Ramos (cell line): ENCODE measurements around the gene GPR161.
"Not testable (repeated sequence)": the region's sequence is repeated elsewhere in the genome, so short reads cannot be mapped to it uniquely, and the experiment has no call there.

Experiments used
- in situ Hi-C: fragments of 300-500 bp; cut with MboI; formaldehyde crosslinking; loops from one replicate; pipeline ENCODE4 v1.14.3; 2022; ENCODE audit warnings: low sequenced_read_pairs; ENCODE audit not compliant: unreplicated experiment

Gene GPR161, protein sequence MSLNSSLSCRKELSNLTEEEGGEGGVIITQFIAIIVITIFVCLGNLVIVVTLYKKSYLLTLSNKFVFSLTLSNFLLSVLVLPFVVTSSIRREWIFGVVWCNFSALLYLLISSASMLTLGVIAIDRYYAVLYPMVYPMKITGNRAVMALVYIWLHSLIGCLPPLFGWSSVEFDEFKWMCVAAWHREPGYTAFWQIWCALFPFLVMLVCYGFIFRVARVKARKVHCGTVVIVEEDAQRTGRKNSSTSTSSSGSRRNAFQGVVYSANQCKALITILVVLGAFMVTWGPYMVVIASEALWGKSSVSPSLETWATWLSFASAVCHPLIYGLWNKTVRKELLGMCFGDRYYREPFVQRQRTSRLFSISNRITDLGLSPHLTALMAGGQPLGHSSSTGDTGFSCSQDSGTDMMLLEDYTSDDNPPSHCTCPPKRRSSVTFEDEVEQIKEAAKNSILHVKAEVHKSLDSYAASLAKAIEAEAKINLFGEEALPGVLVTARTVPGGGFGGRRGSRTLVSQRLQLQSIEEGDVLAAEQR

DNA sequence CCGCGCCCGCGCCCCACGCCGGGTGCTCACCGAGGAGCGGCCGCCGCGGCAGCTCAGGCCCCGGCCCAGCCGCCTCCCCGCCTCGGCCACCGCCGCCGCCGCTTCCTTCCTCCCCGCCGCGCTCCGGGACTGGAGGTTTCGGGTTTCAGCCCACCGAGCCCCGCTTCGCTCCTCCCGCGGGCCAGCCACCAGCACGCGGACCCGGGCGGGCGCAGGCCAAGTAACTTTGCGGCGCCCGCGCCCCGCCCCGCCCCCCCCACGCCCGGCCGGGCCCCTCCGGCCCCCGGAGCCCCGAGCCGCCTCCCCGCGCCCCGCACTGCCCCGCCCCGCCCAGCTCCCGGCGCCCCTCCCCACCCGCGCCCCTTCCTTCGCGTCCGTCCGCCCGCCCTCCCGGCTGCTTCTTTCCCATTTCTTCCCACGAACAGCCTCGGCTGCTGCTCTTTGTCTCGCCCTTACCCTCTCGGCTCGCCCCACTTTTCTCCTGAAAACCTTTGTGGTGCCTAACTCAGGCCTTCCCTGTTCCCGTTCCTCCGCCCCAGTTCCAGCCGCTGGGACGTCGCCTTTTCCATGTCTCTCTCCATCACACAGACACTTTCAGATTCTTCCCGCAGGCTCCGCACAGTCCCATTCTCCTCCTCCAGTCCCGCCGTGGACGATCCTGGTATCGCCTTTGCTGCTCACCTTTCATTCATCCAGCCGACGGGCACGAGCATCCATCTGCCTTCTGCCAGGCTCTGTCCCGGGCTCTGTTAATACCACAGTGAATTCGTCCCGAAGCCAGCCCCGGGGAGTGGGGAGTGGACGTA, at the start of gene GPR161:
Gene GPR161, minus strand, starts transcription at position 222 of the 806 bp plus-strand sequence. CDS start 32,080 bp downstream, outside the sequence.
- in situ Hi-C loops = no loop called here

DNA sequence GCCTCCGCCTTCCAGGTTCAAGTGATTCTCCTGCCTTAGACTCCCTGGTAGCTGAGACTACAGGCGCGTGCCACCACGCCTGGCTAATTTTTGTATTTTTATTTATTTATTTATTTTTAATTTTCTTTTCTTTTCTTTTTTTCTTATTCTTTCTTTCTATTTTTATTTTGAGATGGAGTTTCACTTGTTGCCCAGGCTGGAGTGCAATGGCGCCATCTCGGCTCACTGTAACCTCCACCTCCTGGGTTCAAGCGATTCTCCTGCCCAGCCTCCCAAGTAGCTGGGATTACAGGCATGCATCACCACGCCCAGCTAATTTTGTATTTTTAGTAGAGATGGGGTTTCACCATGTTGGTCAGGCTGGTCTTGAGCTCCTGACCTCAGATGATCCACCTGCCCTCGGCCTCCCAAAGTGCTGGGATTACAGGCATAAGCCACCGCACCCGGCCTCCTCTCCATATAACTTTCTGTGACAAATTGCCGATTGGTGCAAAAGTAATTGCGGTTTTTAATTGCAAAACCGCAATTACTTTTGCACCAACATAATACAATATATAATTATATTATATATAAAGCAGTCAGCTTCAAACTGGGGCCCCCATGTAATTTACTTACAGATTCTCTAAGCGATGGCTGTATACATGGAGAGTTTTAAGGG, 44.5 kb upstream of the GPR161 start:
- in situ Hi-C loops = not testable (repeated sequence)

DNA sequence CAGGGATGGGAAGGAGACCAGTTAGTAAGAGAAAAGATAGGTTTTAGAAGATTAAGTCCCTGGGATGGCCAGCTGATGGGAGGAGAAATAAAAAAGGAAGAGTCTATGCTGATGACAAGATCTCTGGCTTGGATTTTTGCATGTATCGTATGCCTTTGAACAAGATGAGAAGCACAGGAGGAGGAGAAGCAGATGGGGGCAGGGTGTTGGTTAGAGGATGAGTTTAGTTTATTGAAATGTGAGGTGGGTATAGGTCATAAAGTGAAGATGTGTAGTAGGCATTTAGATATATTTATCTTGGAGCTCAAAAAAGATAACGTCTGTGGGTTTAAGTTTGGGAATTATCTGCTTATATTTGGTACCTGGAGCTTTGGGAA, 43.4 kb upstream of the GPR161 start:
- in situ Hi-C loops = no loop called here

DNA sequence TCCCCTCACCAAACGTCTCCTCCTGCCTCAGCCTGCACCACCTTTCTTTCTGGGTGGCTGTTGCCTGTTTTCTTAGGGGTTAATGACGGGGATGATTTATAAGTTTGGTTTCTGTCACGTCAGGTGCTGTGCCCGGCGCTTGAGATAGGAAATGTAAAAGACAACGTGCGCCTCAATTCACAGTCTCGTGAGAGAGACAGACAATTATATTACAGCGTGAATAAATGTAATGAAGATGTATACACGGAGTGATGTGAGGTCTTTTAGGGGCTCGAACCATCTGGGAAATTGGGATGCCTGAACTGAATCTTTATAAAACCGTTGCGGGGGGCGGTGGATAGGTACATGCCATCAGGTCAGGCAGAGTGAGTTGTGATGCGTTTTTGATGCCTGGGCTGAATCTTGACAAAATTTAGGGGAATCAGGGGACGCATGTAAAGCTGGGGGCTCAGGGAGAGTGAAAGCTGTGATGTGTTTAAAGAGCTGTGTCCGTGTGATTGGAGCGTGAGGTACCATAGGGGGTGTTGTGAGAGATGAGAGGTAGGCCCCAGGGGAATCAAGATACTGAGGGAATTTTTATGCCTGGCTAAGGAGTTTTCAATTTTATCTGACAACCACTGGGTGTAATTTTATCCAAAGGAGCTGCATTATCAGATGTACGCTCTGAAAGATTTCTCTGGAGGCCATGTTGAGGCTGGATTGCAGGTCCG, 42.9 kb upstream of the GPR161 start:
- in situ Hi-C loops = no loop called here

DNA sequence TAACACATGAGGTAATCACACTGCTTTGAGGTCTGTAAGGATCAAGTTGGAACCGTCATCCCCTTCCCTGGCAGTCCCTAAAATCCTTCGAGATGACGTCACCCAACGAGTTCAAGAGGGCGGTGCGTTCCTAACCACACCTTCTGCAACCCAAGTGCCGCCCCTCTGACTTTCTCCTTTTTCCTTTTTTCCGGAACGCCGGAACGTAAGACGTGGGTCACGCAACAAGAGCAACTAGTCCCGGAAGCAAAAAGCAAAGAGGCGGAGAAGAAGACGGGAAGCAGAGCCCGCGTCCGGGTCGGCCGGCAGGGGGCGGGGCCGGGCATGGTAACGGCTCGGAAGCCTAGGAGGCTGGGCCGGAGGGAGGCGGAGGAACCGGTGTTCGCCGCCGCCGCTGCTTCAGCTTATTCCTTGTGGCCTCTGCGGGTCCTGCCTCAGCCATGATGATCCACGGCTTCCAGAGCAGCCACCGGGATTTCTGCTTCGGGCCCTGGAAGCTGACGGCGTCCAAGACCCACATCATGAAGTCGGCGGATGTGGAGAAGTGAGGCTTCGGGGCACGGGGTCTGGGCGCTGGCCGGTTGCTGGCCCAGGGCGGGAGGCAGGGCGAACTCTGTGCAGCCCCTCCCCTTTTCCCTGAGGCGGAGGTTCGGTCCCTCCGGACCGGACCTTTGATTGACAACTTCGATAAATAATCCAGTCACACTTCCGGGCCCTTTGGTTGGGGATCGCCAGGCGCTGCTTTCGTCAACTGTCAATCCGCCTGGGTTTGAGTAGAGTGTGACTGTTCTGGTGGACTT, 42.1 kb upstream of the GPR161 start, which contains the start of gene TIPRL:
Gene TIPRL, plus strand, starts transcription at position 325 of the 800 bp plus-strand sequence. Its CDS starts 116 bp downstream, at position 441.
- in situ Hi-C loops = no loop called here

DNA sequence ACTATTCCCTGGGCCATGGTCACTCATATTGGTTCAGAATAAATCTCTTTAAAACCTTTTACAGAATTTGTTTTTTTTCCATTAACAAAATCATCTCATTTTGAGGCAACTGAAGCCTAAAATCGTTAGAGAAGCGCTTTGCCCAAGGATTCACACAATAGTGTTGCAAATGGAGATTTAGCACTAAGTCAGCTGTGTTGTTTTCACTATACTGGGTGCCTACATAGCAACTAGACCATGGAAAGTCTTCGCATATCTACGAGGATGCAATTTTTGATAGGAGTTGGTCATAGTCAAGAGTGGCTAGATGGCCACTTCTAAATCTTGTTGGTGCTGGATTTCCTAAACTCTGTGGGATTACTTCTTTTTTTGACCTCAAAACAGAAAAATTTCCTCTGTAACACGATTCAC, 41.5 kb upstream of the GPR161 start:
- in situ Hi-C loops = no loop called here

DNA sequence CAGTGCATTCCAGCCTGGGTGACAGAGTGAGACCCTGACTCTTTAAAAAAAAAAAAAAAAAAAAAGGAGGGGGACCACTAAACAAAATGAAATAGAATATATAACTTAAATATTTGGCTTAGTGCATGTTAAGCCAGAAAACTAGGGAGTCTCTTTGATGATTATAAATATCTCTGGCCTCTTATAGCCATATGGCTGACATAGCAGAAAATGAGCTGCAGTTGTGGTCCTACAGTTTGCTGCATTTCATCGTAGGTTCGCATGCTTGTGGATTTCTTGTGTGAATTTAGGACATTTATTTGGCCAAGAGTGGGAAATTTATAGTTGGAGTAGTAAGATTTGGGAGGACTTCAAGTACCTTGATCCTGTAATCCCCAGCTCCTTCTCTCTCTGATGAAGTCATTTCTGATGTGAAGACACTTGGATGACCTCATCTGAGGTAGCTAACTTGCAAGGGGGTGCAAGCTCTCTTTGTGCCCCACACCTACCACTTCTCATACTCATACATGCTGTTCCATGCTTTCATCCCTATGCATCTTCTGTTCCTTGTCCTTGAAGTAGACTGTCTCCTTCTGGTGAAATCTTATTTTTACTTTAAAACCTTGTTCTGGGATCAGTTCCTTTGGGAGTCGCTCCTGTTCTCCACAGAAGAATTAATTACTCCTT, 35.7 kb upstream of the GPR161 start:
- in situ Hi-C loops = no loop called here

DNA sequence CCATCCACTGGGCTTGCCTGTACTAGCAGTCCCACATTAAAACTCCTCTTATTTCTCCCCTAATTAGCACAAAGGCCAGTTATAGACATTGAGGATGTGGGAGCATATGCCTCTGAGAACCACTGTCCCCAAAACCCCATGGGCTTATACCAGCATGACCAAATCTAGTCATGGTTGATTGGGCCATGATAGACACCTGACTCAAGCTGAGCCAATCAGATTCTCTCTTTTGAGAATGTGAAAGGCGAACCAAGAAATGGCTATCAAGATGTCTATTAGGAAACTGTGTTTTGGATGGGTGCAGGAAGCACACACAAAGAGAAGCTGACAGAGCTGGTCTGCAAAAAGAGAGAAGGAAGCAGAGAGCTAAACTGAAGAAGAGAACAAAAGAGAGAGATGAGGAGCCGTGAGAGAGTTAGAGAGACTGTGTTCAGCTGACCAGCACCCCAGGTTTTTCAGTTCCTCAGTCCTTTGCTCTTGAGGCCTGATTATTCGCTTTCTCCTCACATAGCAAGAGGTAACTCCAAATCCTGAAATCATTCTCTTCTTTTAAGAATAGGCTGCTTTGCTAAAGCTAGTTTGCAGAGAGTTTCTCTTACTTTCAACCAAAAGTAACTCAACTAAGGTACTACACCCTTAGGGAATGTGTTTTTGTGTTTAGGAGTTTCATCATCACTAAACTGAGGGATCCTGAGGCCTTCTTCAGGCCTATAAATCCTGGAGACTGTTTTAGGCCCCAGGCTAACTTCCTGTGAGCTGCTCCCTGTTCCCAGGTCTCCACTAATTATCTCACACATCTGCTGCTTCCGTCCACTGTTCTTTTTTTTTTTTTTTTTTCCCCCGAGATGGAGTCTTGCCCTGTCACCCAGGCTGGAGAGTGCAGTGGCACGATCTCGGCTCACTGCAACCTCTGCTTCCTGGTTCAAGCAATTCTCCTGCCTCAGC, 34.1 kb upstream of the GPR161 start:
- in situ Hi-C loops = no loop called here

DNA sequence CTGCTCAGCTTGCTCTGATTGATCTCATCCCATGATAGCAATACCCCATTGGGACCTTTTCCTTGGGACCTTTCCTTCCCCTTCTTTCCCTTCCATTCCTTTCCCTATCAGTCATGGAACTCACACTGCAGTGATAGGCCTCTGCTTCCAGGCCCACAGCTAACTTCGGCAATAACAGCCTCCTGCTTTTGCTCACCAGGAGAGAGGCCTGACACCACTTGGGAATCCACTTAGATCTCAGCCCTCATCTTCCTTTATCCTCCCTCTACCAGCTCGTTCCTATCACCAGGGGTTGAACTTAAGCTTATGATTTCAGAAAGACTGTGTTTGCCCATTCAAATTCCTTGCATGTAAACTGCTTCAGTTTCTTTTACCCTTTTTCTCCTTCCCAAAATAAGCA, 31.1 kb upstream of the GPR161 start:
- in situ Hi-C loops = no loop called here

DNA sequence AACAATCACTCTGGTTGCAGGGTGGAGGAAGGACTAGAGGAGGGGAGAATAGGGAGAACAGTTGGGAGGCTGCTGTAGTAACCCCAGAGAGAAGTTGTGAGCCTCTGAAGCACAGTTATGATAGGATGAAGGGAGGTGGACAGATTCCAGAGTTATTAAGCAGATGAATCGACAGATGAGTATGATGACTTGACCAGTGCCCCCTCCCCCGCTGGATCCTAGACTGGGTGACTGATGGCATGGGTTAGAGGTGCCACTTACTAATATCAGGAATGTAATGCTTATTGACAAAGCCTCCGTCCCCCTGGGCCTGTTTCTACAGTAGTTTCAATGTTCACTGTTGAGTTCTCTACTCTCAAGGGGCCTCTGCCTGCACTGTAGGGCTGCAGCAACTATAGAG, 28.0 kb upstream of the GPR161 start:
- in situ Hi-C loops = no loop called here

DNA sequence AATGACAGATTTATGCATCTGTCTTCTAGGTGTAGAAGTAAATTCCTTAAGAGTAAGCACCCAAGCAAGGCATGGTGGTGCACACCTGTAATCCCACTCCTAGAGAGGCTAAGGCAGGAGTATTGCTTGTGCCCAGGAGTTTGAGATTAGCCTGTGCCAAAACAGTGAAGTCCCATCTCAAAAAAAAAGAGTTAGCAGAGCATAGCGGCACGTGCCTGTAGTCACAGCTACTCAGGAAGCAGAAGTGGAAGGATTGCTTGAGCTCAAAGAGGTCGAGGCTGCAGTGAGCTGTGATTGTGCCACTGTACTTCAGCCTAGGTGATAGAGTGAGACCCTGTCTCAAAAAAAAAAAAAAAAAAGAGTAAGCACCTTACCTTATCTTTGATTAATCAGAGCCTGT, 26.9 kb upstream of the GPR161 start:
- in situ Hi-C loops = no loop called here

DNA sequence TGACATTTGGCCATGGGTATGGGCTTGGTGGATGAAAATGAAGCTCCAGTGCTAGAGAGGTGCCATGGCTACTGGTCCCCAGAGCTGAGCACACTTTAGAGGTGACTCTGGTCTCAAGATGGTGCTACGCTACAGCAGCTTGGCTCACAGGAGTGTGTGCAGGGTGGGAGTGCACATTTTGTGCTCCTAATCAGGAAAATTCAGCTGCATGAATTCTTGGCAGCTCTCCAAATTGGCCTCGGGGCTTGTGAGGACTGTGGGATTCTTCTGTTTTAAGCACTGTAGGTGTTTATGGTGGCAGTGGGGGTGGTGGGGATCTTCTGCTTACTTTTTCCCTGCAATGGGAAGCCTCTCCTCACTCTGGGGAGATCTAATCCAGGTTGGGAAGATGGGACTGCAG, 24.7 kb upstream of the GPR161 start:
- in situ Hi-C loops = no loop called here

DNA sequence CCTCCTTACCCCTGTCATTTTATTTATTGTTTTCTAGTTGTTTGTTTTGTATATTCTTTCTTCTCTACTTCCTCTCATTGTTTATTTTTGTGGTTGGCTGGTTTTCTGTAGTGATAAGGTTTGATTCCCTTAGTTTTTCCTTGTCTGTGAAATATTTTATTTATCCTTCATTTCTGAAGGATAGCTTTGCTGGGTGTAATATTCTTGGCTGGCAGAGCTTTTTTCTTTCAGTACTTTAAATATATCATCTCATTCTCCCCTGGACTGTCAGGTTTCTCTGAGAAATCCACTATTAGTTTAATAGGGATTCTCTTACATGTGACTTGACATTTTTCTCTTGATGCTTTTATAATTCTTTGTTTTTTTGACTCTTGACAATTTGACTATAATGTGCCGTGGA, 23.2 kb upstream of the GPR161 start:
- in situ Hi-C loops = no loop called here

DNA sequence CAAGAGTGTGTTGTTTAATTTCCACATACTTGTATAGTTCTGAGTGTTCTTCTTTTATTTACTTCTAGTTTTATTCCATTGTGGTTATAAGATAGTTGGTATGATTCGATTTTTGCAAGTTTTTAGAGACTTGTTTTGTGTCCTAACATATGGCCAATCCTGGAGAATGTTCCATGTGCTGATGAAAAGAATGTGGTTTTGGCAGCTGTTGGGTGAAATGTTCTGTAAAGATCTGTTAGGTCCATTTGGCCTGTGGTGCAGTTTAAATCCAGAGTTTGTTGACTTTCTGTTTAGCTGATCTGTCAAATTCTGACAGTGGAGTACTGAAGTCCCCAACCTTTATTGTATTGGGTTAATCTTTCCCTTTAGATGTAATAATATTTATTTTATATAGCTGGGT, 22.5 kb upstream of the GPR161 start:
- in situ Hi-C loops = no loop called here

DNA sequence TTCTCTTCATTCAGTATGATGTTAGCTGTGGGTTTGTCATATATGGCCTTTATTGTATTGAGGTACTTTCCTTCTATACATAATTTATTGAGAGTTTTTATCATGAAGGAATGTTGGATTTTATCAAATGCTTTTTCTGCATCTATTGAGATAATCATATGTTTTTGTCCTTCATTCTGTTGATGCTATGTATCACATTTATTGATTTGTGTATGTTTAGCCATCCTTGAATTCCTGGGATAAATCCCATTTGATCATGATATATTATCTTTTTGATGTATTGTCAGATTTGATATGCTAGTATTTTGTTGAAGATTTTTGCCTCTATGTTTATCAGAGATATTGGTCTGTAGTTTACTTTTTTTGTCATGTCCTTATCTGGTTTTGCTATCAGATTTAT, 20.9 kb upstream of the GPR161 start:
- in situ Hi-C loops = no loop called here

DNA sequence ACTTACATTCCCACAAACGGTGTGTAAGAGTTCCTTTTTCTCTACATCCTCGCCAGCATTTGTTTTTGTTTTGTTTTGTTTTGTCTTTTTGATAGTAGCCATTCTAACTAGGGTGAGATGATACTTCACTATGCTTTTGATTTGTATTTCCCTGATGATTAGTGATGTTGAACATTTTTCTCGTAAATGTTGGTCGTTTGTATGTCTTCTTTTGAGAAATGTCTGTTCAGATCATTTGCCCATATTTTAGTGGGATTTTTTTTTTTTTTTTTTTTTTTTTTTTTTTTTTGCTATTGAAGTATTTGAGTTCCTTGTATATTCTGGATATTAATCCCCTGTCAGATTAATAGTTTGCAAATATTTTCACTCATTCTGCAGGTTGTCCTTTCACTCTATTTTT, 19.2 kb upstream of the GPR161 start:
- in situ Hi-C loops = no loop called here

DNA sequence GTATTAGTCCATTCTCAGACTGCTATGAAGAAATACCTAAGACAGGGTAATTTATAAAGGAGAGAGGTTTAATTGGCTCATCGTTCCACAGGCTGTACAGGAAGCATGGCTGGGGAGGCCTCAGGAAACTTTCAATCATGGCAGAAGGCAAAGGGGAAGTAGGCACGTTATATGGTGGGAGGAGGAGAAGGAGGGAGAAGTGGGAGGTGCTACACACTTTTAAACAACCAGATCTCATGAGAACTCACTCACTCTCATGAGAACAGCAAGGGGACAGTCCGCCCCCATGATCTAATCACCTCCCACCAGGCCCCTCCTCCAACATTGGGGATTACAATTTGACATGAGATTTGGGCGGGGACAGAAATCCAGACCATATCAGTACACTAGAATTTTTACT, 18.0 kb upstream of the GPR161 start:
- in situ Hi-C loops = not testable (repeated sequence)

DNA sequence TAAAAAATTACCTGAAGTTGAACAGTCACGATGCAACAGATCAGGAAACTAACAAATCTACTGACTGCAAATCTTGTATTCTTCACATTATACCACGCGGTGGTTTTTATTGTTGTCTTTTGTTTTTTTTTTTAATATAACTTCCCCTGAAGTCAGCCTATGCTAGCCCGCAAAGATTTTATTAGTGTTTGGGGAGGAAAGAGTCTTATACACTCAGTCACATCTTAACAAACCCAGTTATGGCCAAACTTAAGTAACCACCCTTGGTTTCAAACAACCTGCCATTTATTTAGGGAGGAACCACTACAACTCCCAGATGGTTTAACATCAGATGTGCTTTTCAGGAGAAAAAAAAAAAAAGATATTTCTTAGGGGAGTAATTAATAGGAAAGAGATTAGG, 15.2 kb upstream of the GPR161 start:
- in situ Hi-C loops = no loop called here
